T-helper 1 cell treated with Interleukin-12 subunit alpha and Interleukin-12 subunit beta and Interleukin-4 antibody, amounts not matched to agents 30 ng/mL and 1 ng/mL, for 36 hours (primary cell): Measurements from ENCODE around the gene CD27. TPM values are rescaled to one million over a fixed set of nuclear protein-coding genes. Genes with fewer than 3 reads are reported as not detected.
"Not testable (repeated sequence)": the region's sequence is repeated elsewhere in the genome, so short reads cannot be mapped to it uniquely, and the experiment has no call there.

Experiments used
- intact Hi-C: fragments of 100-400 bp; cut with micrococcal nuclease; formaldehyde crosslinking; loops from one replicate; pipeline ENCODE4 v1.15.1; 2024
- total RNA-seq: library from RNA; stranded (reverse); gene quantifications from 2 replicates; pipeline ENCODE4 v1.2.3, GENCODE V29; 2022

Gene CD27
- total RNA-seq, 1 donor from 2014 or later: 89.8 TPM

GRCh38 chr12:6477601-6478377, 33.0 kb downstream of the CD27 start:
- intact Hi-C loops: not testable (repeated sequence)

GRCh38 chr12:6478416-6478815, 33.7 kb downstream of the CD27 start:
- intact Hi-C loops: no loop called here

DNA sequence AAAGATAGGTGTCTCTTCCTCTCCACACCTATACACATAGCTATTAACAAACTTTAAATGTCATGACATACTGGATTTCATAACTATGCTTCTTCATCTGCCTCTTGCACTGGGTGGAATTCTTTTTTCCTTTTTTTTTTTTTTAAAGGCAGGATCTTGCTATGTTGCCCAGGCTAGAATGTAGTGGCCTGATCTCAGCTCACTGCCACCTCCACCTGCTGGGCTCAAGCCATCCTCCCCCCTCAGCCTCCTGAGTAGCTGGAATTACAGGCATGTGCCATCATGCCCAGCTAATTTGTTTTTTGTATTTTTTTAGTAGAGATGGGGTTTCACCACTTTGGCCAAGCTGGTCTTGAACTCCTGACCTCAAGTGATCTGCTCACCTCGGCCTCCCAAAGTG, 43.5 kb downstream of the CD27 start:
- intact Hi-C loops: no loop called here

- intact Hi-C loops: no loop called here
Observed at GRCh38 chr12:6489449-6489848, 44.7 kb downstream of the CD27 start.

DNA sequence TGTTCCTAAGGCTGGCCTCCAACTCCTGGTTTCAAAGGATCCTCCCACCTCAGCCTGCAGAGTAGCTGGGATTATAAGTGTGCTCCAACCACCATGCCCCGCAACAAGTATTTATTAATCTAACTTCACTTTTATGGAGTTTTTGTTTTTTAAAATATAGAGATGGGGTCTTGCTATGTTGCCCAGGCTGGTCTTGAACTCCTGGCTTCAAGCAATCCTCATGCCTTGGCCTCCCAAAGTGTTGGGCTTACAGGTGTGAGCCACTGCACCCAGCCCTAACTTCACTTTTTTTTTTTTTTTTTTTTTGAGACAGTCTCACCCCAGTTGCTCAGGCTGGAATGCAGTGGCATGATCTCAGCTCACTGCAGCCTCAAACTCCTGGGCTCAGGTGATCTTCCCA, 45.9 kb downstream of the CD27 start:
- intact Hi-C loops: loop anchor here (5.0 kb wide), 2 partner anchors 38 to 642 kb away; partner anchors contain the start of genes CLSTN3 and TAPBPL

DNA sequence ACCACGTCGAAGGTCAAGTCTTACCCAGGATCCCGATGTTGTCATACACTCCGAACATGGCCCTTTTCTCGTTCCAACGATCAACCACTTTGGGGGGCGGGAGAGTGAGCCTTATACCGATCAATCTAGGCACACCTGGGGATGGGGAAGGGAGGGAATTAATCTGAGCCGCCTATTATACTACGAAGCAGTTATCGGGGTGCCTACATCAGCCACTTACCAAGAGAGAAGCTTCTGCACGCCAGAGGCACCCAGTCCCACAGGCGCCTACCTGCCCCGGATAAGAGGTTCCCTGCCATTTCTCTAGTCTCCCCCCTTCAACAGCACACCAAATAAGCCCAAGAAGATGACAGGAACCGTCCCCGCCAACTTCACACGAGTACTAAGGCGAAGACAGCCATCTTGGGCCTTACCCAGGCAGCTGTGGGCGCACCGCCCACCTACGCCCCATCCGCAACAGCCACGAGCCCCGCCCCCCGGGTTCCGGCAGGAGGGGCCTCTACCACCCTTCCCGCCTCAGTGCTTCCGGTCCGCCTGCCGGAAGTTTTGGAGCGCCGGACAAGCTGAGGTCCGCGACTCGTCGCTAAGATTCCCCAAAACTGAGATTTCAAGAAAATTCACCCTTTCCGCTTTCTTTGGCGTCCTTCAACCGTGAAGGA, 48.2 kb downstream of the CD27 start, which contains the start of gene MRPL51:
MRPL51 (minus strand) TSS at position 425 of the 659 bp plus-strand sequence; CDS start at position 299, 126 bp downstream.
- intact Hi-C loops: loop anchor here (1.0 to 5.0 kb wide), 11 partner anchors 23 to 639 kb away; partner anchors contain the start of genes CHD4, CLSTN3, IFFO1 and ING4

DNA sequence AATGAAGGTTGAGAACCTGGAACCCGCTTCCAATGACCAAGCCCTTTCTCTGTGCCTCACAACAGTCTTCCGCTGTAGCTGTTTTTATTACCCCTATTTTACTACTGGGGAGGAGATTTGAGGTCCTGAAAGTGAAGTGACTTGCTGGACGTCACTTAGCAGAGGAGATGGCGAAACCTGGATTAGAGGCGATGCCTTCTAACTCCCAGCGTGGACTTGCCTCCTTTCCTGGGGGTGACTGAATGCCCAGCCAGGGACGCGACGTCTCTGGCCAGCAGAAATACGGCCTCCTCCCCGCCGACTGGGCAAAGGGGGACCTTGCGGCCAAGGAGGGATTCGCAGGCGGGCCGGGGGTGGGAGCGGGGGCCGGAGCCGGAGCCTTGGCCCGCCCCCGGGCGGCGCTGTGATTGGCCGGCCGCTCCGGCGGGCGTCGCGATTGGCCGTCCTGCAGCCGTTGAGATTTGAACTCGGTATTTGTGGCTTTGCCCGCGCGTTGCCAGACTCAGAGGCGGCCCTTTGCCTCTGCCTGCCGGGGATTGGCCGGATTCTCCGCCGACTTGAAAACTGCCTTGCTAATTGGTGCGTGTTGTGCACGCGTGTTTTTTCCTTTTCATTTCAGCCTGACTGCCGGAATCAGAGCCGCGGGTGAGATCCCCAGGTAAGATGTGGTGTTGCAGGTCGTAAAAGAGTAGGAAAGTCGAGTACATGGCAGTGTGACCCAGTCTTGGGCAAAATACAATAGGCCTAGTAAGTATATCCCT, 48.9 kb downstream of the CD27 start, which contains the start of gene NCAPD2:
NCAPD2 (plus strand) TSS at position 606 of the 761 bp plus-strand sequence. CDS start 997 bp downstream, outside the sequence.
- intact Hi-C loops: loop anchor here (1.0 to 5.0 kb wide), 19 partner anchors 23 to 639 kb away; partner anchors contain the start of genes CD4, CDCA3, CHD4 and CLSTN3

- intact Hi-C loops: loop anchor here (1.0 to 5.0 kb wide), 10 partner anchors 38 to 638 kb away; partner anchors contain the start of genes CD4, CDCA3, CLSTN3 and COPS7A
Observed at GRCh38 chr12:6494258-6494743, 49.5 kb downstream of the CD27 start.

DNA sequence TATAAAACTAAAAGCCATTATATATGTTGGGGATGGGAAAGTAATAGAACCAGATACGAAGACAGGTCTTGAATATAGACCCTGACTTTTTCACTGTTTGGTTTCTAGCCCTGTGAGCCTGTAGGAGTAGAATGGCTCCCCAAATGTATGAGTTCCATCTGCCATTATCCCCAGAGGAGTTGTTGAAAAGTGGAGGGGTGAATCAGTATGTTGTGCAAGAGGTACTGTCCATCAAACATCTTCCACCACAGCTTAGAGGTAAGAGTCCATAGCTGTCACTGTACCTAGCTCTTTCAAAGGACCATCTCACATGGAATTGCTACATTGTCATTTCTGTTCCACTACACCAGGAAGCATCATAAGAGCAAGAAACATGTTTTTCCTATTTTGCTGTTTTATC, 50.2 kb downstream of the CD27 start:
- intact Hi-C loops: loop anchor here (1.0 to 5.0 kb wide), 10 partner anchors 37 to 637 kb away; partner anchors contain the start of genes CD4, CDCA3, CLSTN3 and COPS7A

- intact Hi-C loops: not testable (repeated sequence)
Observed at GRCh38 chr12:6497291-6497690, 52.5 kb downstream of the CD27 start.

DNA sequence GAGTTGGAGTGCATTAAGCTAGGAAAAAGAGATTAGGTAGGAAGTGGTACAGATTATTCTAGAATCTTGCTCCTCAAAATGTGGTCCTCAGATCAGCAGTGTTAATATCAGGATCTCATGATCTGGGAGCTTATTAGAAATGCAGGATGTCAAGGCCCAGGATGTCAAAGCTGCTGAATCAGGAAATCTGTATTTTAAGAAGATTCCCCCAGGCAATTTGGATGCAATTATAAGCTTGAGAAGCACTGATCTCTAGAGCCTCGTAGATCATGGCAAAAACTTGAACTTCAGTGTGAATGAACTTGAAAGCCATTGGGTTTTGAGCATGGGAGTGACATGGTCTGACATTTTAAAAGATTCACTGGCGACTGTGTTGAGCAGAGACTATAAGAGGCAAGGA, 55.7 kb downstream of the CD27 start:
- intact Hi-C loops: no loop called here

Other genes starting within 250 kb of the CD27 start
- gene CD9, start 244.6 kb upstream of the CD27 start, total RNA-seq: 29.7 and 30.8 TPM in 2 replicates
- not detected in 2 replicates for gene PLEKHG6, start 134.3 kb upstream of the CD27 start, total RNA-seq
- gene TNFRSF1A, start 102.9 kb upstream of the CD27 start, total RNA-seq: 56.4 and 60.2 TPM in 2 replicates
- 0.07 TPM in 1 of 2 replicates, not detected in the other for gene SCNN1A, start 69.4 kb upstream of the CD27 start, total RNA-seq
- gene LTBR, start 60.8 kb upstream of the CD27 start, total RNA-seq: 0.20 and 1.0 TPM in 2 replicates
- gene TAPBPL, start 7.1 kb downstream of the CD27 start, total RNA-seq: 63.1 and 72.0 TPM in 2 replicates
- 39.9 and 44.7 TPM in 2 replicates for gene VAMP1, start 25.7 kb downstream of the CD27 start, total RNA-seq
- 195 and 201 TPM in 2 replicates for gene MRPL51, start 48.3 kb downstream of the CD27 start, total RNA-seq
- gene NCAPD2, start 49.1 kb downstream of the CD27 start, total RNA-seq: 112 and 123 TPM in 2 replicates
- gene GAPDH, start 89.6 kb downstream of the CD27 start, total RNA-seq: 3,817 and 3,902 TPM in 2 replicates
- 29.1 and 29.9 TPM in 2 replicates for gene IFFO1, start 111.1 kb downstream of the CD27 start, total RNA-seq
- gene NOP2, start 123.3 kb downstream of the CD27 start, total RNA-seq: 93.7 and 97.0 TPM in 2 replicates
- 294 and 309 TPM in 2 replicates for gene CHD4, start 162.4 kb downstream of the CD27 start, total RNA-seq
- 4.6 and 5.7 TPM in 2 replicates for gene LPAR5, start 191.0 kb downstream of the CD27 start, total RNA-seq
- 1.0 and 1.5 TPM in 2 replicates for gene ACRBP, start 202.5 kb downstream of the CD27 start, total RNA-seq
- 23.7 and 27.7 TPM in 2 replicates for gene ING4, start 218.2 kb downstream of the CD27 start, total RNA-seq
- 86.9 and 89.9 TPM in 2 replicates for gene ZNF384, start 244.4 kb downstream of the CD27 start, total RNA-seq